C4-2B (cell line): Measurements from ENCODE around the gene NUP62.

ENCODE experiments used
- CTCF ChIP-seq: fragments of 450-650 bp; conservative IDR thresholded peaks from 2 replicates; pipeline ENCODE4 v1.5.1; 2017; ENCODE audit warnings: mild to moderate bottlenecking
- ZFX ChIP-seq: fragments of 450-650 bp; IDR thresholded peaks from 2 replicates; pipeline ENCODE4 v1.6.1; 2017

- TF ChIP-seq CTCF: no peak
- no peak for TF ChIP-seq ZFX
These were observed 5.1 kb downstream of the NUP62 start for GRCh38 chr19:49924004-49924880.
